Measurements from ENCODE around the gene TBC1D22A.

The TBC1D22A gene

GRCh38 chr22:46951973-46952372 is 189.5 kb downstream of the TBC1D22A start:
- no peak for DNase-seq (ENCODE audit: low read depth in 2 of 2, low spot score in 1 of 2)

- DNase-seq (ENCODE audit: low read depth in 2 of 2, low spot score in 1 of 2) = no peak
Observed at GRCh38 chr22:46953968-46954765, 191.7 kb downstream of the TBC1D22A start.

- no peak for DNase-seq (ENCODE audit: low read depth in 2 of 2, low spot score in 1 of 2)
Observed at GRCh38 chr22:46954781-46955180, 192.3 kb downstream of the TBC1D22A start.

GRCh38 chr22:46956498-46957215 is 194.2 kb downstream of the TBC1D22A start:
- DNase-seq (ENCODE audit: low read depth in 2 of 2, low spot score in 1 of 2) = no peak

- no peak for DNase-seq (ENCODE audit: low read depth in 2 of 2, low spot score in 1 of 2)
Observed at GRCh38 chr22:46957521-46957920, 195.1 kb downstream of the TBC1D22A start.

GRCh38 chr22:46958191-46958590 is 195.7 kb downstream of the TBC1D22A start:
- DNase-seq (ENCODE audit: low read depth in 2 of 2, low spot score in 1 of 2) = no peak

GRCh38 chr22:46958658-46959057 is 196.2 kb downstream of the TBC1D22A start:
- DNase-seq (ENCODE audit: low read depth in 2 of 2, low spot score in 1 of 2) = no peak

- DNase-seq (ENCODE audit: low read depth in 2 of 2, low spot score in 1 of 2) = no peak
Observed at GRCh38 chr22:46959369-46959768, 196.9 kb downstream of the TBC1D22A start.

GRCh38 chr22:46961591-46962295 is 199.3 kb downstream of the TBC1D22A start:
- no peak for DNase-seq (ENCODE audit: low read depth in 2 of 2, low spot score in 1 of 2)

- no peak for DNase-seq (ENCODE audit: low read depth in 2 of 2, low spot score in 1 of 2)
Observed at GRCh38 chr22:46962406-46962805, 200.0 kb downstream of the TBC1D22A start.

GRCh38 chr22:46963672-46964545 is 201.5 kb downstream of the TBC1D22A start:
- no peak for DNase-seq (ENCODE audit: low read depth in 2 of 2, low spot score in 1 of 2)

GRCh38 chr22:46964773-46965550 is 202.5 kb downstream of the TBC1D22A start:
- DNase-seq (ENCODE audit: low read depth in 2 of 2, low spot score in 1 of 2) = no peak

- no peak for DNase-seq (ENCODE audit: low read depth in 2 of 2, low spot score in 1 of 2)
Observed at GRCh38 chr22:46965555-46966494, 203.4 kb downstream of the TBC1D22A start.

- DNase-seq (ENCODE audit: low read depth in 2 of 2, low spot score in 1 of 2) = no peak
Observed at GRCh38 chr22:46966495-46966845, 204.0 kb downstream of the TBC1D22A start.

GRCh38 chr22:46966846-46967245 is 204.4 kb downstream of the TBC1D22A start:
- no peak for DNase-seq (ENCODE audit: low read depth in 2 of 2, low spot score in 1 of 2)

GRCh38 chr22:46967445-46968358 is 205.3 kb downstream of the TBC1D22A start:
- DNase-seq (ENCODE audit: low read depth in 2 of 2, low spot score in 1 of 2) = no peak

- no peak for DNase-seq (ENCODE audit: low read depth in 2 of 2, low spot score in 1 of 2)
Observed at GRCh38 chr22:46968359-46968740, 205.9 kb downstream of the TBC1D22A start.

- no peak for DNase-seq (ENCODE audit: low read depth in 2 of 2, low spot score in 1 of 2)
Observed at GRCh38 chr22:46968848-46969247, 206.4 kb downstream of the TBC1D22A start.
